COR-L47 (cell line): ENCODE measurements around the gene N4BP2L2.

Experiments used
- DNase-seq: peaks from one replicate; lab custom pipeline; 2025; lab: John Stamatoyannopoulos, UW

Gene N4BP2L2

DNA sequence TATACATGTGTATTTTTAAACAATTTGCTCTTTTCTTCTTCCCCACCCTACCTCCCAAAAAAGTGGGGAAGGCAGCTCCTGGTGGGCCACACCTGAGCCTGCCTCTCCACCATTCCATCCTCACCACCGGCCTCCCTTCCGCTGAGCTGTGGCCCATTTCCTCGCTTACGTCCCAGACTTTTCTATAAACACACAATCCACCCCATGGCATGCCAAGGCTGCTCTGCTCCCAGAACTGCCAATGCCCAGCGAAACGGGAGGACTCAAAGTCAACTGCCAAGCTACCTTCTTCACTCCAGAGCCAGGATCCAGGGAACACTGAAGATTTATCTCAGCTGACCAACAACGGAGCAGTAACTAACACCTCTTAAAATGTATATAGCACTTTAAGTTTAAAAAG, 113.4 kb downstream of the N4BP2L2 start:
- no peak for DNase-seq

DNA sequence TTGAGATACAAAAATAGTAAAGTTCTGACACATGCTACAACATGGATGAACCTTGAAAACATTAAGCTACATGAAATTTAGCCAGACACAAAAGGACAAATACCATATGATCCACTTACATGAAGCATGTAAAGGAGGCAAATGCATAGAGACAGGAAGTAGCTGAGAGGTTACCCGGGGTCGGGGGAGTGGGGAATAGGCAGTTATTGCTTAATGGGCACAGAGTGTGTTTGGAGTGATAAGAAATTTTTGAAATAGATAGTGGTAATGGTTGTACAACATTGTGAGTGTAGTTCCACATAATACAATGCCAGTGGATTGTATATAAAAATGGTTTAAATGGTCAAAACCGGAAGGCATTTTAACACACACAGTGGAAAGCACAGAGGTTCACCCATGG, 115.0 kb downstream of the N4BP2L2 start:
- no peak for DNase-seq

DNA sequence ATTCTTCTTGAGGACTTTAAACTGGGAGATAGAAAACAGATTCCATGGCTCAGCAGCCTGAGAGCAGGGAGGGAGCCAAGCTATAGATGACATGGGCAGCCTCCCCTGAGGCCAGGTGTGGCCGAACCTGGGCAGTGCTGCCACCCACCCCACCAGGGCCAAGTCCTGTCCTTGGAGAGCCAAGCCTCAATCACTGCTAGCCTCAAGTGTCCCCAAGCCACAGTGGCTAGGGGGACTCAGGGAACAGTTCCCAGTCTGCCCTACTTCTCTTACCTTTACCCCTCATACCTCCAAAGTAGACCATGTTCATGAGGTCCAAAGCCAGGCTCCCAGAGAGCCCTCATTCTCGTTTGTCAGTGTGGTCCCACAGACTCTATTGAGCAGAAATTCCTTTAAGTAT, 118.7 kb downstream of the N4BP2L2 start:
- DNase-seq: no peak

DNA sequence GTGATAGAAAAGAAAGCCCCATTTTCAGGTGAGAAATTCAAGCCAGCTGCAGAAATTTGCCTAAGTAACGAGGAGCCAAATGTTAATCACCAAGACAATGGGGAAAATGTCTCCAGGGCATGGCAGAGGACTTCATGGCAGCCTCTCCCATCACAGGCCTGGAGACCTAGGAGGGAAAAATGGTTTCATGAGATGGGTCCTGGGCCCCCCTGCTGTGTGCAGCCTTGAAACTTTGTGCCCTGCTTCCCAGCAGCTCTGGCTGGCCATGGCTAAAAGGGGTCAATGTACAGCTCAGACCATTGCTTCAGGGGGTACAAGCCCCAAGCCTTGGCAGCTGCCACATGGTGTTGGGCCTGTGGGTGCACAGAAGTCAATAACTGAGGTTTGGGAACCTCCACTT, 120.6 kb downstream of the N4BP2L2 start:
- no peak for DNase-seq

DNA sequence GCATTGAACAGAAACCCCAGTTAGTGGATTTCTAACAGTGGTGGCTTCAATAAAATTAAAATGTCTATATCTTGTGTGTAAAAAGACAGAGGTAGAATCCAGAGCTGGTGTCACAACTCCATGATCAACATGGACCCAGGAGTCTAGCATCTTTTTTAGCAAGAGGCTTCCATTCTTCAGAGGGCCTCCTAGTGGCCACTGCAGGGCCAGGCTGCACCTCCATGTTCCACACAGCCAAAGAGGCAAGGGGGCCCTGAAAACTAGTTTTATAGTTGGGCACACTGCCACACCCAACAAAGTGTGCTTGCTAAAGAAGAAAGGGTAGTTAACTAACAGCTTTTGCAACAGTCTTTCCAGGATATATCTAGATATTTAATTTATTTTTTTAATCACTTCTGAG, 123.6 kb downstream of the N4BP2L2 start:
- peak; percentile 15 for DNase-seq

DNA sequence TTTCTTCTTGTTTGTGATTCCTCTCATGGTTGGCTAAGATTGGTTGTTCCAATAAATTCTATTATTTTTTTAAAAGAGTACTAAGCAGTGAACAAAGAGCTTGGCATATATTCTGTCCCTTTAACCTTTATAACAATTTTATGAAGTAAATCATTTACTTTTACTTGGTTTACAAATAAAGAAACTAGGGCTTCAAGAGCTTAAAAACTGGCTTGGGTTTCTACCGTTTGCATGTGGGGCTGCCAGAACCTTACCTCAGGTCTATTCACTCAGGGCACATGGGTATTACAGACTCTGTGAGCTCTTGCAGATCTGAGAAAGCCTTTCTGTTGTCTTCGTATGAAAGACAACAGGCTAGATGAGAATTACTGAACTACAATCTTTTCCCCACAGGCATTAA, 124.0 kb downstream of the N4BP2L2 start:
- no peak for DNase-seq

DNA sequence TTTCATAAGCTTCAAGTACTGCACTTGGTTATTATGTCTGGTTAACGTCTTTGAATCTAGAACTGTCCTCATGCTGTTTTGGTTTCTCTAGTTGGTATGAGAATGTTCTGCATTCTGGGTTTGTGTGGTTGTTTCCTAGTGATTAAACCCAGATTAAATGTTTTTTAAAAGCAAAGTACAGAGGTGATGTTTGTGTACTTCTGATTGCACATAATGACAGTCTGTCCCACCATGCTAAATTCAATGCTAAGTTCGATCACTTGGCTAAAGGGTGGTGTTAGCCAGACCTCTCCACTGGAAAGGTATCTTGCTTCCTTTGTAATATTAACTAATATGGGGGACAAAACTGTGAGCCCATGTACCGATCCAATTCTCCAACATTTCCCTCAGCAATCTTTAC, 125.3 kb downstream of the N4BP2L2 start:
- no peak for DNase-seq

DNA sequence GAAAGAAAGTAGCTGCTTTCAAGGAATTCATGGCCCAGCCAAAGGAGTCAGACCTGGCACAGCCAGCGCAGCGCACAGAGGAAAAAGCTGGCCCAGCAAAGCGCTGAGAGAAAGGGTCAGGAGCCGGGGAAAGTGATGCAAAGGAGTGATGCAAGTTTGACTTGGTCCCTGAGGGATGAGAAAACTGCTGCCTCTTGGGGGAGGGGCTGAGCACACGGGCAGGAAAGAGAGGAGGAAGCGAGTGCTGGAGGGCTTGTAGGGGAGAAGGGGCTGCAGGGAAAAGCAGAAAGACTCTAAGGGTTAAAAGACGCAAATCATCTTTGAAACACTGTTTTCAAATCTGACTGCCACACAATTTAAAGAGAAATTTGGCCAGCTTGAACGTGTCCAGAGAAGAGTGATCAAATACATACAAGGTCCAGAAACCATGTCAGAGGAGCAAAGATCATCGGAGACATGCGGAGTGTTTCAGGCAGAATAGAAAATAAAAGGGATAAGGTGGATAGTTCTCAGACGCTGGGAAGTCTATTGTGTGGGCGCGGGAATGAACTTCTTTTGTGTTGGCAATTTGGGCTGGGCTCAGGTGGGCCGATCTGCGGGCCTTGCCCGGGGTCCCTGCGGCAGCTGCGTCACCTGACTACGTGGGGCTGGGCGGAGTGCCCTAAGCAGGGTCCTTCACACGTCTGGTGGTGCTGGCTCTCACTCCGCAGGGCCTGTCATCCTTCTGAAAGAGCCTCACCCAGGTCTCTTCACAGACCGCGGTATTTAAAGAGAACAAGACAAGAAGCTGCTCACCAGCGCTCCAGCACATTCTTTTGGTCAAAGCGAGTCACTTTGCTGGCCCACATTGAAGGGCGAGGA, 128.8 kb downstream of the N4BP2L2 start:
- no peak for DNase-seq

DNA sequence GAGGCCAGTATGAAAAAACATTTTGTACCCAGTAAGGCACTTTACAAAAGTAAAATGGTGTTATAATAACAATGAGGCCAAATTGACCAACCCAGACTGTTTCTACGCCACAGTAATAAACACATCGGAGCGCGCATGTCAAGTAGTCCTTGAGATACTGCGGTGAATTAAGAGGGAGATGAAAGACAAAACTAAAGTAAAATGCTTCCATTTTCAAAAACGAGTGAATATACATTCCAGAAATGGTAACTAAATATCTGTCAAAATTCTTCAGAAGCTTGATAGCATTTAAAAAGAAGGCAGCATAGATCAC, 129.6 kb downstream of the N4BP2L2 start:
- peak; percentile 87 for DNase-seq

DNA sequence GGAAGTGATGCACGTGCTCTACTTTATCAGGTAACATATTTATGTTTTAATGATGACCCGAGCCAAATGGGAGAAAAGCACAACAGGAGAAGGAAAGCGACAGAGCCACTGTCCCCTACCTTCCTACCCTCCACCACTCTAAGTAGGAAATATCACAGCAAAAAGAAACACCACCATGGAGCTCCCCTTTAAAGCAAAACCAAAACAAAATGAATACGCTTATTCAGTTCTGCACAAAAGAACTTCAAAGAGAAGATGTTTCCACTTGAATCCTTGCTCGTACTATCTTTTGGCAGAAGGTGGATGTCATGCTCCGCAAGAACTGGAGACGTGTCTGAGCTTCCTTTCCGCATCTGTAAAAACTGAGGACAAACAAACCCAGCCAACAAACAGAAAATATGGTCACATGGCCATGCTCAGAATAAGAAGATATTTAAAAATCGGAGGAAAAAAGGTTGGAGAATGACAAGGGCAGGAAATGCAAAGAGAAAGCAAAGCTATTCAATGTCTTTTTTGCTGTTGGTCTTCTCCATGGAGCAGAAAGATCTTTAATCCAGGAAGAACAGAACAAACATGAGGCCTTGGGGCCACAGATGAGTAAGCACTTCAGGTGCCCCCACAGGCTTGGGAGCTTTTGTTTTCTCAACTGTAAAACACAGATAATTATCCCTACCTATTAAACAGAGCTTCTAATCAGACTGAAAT, 130.1 kb downstream of the N4BP2L2 start:
- peak; percentile 87 for DNase-seq

DNA sequence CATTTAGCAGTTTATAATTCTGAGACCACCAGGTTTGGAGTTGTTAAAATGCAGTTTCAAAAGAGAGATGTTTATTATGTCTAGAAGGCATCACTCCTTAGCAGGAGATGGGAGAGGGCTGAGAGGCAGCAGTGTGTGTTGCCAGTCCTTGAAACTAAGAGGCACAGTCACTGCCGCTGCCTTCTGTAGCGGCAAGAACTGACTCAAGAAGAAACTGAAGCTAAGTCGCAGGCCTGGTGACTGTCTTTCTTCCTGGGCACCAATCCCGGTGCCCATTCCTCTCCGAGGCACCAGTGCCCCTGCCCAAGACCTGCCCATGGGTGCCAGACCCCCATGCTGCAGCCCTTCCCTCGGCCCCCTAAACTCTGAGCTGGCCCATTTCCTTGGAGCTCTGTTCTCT, 130.7 kb downstream of the N4BP2L2 start:
- DNase-seq: no peak

DNA sequence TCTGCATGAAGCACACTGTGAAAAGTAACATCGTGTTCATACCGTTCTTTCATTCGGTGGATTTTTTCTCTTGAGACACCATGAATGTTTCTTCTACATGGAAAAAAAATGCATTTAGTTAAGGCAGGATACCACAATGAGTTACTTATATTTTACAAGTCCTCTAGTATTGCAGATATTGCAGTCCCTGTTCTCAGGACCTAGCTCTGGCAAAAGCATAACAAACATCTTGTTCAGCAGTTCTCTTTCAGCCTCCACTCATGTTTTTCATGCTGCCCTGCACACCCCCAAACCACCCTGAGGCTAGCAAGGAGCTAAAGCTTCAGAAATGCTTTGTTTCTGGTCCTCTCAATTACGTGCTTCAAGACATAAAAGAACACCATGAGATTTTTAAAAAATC, 135.5 kb downstream of the N4BP2L2 start:
- DNase-seq: no peak

DNA sequence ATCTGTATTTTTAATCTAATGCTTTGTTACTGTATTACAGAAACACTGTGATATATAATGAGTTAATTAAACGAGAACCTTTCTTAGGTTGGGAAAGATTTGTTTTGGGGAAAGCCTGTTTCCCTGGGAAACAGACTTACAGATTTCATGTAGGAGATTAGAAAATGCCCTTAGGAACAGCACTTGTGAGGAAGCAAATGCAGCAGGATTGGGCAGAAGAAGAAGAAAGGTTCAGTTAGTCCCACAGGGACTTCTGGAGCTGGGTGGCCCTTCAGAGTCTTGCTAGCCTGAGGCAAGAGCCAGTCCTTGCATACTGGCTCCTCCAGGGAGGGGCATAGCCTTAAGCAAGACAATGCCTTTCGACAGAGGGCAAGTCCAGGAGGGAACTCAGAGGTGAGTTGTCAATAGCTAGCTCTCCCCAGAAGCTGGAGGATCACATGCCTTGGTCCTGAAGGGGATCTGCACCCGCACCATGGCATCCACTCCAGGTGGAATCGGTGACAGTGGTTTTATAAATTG, 147.4 kb downstream of the N4BP2L2 start:
- DNase-seq: no peak

DNA sequence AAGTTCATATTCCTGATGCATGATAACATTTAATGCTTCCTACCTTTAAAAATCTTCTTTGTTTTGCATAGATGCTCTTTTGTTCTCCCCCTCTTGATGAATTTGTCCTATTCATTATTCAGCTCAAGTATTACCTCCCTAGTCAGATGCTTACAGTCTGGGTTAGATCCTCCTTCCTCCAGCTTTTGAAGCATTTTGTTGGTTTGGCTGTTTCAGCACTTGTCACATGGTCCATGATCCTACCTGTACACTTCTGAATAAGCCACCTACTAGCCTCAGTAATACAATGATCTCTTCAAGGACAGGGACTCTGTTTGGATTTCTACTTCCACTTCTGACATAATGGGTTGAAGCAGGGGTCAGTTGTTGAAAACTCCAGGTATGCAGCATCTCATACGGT, 148.1 kb downstream of the N4BP2L2 start:
- no peak for DNase-seq

DNA sequence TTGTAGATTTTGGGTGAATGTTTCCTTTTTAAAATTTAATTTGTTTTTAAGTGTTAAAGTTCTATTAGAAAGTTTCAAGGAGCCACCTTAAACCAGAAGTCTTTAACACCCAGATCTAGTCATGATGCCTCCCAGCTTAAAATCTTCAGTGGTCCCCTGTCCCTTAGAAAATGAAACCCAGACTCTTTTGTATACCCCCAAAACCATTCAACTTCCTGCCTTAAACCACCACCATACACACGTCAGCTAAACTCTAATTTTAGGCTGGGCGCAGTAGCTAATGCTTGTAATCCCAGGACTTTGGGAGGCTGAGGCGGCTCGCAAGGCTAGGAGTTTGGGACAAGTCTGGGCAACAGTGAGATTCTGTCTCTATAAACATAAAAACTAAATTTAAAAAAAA, 148.5 kb downstream of the N4BP2L2 start:
- no peak for DNase-seq

DNA sequence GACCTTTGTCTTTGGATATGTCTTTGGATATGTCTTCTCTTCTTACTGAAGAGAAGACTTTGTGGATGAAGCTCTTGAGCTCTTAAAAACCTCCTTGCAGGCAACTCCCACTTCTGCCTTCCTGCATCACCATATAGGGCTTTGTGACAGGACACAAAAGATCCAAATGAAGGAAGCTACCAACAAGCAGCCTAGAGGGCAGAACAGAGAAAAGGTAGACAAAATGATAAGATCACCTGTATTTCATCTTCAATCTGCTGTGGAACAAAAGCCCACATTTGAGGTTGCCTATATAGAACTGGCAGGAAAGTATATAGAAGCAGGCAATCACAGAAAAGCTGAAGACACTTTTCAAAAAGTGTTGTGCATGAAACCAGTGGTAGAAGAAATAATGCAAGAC, 153.2 kb downstream of the N4BP2L2 start:
- no peak for DNase-seq

DNA sequence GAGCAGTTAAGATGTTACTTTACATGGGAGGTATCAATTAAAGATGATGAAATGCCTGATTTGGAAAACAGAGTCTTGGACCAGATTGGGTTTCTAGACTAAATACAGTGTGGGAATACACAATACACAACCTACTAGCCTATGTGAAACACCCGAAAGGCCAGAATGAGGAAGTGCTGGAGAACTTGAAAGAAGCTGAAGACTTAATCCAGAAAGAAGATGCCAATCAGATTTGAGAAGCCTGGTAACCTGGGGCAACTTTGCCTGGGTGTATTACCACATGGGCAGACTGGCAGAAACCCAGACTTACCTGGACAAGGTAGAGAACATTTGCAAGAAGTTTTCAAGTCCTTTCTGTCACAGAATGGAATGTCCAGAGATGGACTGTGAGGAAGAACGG, 153.9 kb downstream of the N4BP2L2 start:
- DNase-seq: no peak

DNA sequence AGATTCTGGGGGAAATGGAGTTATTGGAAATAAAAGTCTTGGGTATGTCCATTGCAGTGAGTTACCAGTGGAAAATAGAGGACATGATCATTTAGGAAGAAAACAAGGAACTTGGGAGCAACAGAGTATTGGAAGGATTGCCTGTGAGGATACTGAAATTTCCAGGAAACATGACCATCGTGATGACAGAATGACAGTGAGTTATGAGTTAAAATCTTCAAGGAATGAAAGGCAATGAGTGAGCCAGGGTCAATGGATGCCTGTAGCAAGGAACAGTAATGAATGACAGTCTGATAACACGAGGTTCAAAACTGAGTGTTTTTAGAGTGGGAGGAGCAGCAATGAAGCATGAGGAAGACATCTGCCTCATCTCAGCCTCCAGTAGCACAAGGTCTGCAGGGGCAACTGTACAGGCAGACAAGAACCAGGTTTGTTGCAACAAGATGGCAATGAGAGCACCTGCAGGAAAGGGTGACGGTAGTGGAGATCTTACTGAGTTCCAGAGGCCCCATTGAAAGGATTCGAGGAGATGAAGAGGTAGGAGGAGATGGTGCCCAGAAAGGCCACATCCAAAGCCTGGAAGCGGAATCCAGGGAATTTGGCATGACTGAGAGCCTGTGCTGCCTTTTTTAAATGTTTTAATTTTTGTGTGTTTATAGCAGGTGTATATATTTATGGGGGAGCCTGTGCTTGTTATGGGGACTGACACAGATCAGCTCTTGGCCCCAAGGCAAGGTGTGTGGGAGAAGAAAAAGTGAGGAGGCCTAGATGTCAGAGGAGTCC, 154.6 kb downstream of the N4BP2L2 start:
- DNase-seq: no peak
